ENCODE measurements around the gene PKDCC.
"Not testable (repeated sequence)": the region's sequence is repeated elsewhere in the genome, so short reads cannot be mapped to it uniquely, and the experiment has no call there.

PKDCC gene

DNA sequence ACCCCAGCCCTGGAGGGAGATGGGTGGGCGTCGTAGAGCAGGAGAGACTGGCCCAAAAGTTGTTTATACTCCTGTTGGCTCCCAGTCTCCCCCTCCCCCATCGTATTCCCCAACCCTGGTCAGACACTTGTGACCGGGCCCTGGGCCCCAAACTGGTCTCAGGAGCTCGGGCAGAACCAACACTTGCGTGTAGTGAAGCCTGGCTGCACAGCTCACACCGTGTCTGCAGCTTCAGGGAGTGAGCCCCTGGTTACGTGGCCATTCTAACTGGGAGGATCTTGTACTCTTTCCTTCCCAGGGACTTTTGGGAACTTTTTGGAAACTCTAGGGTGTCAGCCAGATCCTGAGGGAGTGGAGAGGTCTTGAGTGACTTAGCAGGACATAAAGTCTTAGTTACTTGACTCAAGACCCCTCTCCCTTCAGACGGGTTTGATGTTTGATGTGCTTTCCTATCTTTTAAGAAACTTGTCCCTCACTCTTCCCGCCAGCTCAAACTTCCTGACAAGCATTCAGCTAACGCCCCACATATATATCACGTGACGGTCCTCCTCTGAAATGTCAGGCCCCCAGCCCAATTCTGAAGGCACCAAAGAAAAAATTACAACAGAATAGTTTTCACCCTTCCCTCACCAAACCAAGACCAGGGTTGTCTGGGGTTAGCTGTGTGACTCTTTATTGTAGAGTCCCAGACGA is 2.3 kb downstream of the PKDCC start:
- DNase-seq, result no peak

DNA sequence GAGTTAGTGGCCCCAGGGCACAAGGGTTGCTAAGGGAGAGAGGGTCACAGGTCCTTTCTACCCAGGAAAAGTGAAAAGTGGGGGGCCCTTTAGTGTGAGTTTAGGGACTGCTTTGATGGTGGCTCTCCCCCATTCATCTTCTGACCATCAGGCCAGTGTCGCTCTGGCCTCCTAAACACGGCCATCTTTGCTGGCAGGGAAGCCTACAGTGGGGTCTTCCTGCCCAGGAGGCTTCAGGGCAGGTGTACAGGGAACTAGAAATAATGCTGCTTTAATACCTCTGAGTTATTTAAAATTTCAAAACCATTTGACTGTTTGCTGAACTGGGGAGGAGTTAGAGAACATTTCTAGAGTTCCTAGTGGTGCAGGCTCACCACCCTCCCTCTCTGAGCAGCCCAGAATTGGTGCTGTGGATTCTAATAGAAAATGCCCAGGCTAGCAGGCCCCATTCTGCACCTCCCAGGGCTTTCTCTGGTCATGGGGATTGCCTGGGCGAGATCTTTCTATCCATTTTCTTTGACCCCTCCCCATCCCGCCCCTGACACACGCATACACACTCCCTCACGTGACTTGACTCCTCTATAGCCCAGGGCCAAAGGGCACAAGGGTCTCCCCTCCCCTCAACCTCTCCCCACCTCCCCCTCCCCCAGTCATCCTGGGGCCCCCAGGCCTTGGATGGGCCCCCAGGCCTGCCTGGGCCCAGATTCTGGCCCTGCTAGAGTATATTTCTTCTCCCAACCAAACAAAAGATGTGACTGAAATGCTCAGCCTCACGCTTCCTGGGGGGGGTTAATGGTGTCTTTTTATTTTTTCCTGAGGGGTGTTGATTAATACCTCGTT is 3.1 kb downstream of the PKDCC start:
- DNase-seq, result no peak

DNA sequence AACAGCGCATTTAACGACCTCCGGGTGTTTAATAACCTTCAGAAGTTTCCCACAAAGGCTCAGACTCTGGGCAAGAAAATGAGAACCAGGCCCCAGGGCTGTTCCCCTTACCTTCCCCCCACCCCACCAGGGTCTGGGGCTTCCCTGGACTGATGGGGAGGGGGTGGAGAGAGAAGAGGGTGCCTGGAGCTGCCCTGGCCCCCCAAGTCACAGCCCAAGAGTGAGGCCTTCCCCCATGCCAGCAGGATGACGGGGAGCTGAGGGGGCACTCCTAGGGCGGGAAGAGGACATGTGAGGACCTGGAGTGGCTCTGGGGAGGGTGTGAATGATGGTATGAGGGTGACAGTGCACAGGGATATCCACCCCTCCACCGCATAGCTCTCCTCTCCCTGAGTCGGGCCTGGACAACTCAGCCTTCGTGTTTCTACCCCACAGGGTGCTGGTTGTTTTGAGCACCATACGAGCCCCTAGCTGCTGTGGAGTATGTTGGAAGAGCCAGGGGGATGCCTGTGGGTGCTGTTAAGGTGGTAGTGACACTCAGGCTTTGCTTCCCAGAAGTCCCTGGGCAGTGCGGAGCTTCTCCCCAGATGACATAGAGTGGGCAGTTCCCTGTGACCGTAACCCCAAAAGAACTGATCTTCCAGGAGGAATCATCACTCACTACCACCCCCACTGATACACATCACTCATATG is 3.9 kb downstream of the PKDCC start:
- DNase-seq, result no peak

DNA sequence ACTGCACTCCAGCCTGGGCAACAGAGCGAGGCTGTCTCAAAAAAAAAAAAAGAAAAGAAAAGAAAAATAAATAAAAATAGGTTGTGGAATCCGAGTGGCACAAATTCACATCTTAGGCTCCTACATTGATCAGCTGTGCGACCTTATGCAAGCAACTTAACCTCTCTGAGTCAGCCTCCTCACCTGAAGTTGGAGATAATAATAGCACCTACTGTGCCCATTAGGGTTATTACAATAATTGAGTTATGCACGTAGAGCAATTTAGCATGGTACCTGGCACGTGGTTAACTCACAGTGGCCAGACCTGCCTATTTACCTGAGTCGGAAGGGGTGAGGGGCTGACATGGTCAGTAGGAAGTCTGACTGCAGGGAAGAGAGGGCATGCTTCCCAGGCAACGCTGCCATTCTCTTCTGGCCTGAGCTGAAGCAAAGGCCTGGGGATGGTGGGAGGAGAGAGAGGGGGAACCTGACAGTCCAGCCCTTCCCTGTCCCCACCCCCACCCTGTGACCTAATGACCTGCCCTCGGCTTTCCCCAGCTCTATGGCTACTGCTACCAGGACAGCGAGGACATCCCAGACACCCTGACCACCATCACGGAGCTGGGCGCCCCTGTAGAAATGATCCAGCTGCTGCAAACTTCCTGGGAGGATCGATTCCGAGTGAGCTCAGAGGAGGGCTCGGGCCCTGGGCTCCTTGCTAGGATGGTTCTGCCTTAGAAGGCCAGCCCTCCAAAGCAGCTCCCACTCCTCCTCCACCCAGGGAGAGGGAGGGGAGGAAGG is 5.1 kb downstream of the PKDCC start:
- no peak for DNase-seq

DNA sequence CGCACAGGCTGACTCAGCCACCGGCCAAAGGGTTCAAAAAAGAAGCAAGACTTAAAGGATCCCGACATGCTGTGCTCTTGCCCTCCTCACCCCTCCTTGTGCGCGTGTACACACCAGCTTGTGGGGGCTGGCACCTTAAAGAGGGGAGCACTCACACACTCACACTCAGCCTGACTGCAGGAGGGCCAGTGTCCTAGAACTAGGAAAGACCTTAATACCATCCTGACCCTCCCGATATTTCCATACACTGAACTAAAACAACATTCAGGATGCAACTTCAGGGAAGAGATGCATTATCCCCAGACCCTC is 5.6 kb downstream of the PKDCC start:
- no peak for DNase-seq

DNA sequence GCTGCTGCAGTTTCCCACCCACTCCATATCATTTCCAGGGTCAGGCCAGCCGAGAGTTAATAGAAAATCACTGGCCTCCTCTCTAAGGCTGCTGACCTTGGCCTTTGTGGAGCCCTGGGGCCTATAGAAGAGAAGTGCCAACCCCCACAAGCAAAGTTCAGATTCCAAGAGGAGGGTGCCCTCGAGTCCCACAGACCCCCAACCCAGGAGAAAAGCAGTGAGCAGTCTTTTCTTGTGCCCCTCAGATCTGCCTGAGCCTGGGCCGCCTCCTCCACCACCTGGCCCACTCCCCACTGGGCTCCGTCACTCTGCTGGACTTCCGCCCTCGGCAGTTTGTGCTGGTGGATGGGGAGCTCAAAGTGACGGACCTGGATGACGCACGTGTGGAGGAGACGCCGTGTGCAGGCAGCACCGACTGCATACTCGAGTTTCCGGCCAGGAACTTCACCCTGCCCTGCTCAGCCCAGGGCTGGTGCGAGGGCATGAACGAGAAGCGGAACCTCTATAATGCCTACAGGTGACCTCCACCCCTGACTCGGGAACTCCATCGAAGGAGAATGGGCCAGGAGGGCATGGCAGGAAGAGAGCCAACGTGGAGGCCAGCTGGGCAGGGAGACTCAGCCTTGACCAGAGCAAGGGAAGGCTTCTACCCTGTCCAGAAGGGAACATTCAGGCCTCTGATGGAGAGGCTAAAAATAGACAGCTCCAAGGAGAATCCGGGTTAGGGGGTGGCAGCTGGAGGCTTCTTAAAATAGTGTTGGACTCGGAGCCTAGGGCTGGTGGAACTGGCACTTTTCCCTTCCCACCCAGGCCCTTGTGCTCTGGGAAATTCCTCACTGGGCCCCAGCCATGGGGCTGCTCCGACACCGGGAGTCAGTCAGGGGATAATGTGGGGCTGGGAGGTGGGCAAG is 6.2 kb downstream of the PKDCC start:
- no peak for DNase-seq

DNA sequence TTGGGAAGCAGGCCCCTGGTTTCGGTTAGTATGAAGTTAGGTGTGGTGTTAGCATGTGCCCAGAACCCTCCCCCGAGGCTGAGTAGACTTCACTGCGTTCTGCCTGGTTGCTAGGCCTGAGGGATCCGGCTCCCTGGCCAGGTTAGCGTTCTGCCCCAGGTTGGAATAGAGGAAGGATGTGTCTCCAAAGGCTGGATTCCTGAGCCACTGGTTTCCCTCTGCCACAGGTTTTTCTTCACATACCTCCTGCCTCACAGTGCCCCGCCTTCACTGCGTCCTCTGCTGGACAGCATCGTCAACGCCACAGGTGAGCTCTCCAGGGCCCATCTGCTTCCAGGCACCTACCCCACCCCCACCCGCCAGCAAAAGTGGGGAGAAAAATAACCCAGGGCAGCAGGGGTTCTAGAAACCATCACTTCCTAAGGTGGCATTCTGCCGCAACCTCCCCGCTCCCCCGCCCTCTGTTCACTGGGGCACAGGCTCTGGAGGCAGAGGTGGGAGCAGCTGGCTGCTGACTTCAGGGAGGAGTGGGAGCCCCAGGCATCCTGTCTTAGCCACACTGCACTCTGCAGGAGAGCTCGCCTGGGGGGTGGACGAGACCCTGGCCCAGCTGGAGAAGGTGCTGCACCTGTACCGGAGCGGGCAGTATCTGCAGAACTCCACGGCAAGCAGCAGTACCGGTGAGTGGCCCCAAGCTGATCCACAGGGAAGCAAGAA is 7.1 kb downstream of the PKDCC start:
- DNase-seq, result no peak

DNA sequence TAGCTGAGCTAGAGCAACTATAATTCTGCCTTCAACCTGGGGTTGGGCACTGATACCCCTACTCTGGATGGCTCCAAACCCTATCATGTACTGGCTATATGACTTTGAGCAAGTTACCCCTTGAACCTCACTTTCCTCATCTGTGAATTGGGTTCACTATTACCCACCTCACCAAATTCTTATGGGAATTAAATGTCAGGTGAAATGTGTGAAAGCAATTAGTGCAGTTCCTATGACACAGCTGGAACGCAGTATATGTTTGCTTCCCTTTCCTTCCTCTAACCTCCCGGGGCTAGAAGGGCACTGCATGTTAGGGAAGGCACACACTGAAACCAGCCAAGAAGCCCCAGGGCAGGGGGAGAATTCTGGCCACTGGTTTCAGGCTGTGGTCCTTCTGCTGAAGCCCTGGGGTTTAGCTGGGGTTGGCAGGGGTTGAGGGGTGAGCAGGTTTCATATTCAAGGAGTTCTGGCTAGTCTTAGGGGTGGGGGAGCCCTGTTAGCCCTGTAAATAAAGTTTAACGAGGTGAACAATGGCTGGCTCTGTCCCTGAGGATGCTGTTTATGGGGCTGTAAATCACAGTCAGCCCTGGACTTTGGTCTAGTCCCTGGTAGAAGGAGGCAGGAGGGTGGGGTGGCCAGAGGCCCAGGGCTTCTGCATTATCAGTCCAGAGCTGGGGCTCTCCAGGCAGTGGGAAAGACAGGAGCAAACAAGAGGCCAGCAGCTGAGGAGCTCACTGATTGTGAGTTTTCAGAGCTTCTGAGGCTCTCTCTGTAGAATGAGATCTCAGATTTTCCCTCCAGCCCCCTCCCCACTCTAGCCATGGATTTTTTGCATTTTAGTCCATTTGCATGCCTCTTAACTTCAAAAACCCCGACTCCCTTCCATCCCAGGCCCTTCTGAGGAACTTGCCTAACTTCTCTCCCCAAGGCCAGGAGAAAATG is 8.0 kb downstream of the PKDCC start:
- no peak for DNase-seq

DNA sequence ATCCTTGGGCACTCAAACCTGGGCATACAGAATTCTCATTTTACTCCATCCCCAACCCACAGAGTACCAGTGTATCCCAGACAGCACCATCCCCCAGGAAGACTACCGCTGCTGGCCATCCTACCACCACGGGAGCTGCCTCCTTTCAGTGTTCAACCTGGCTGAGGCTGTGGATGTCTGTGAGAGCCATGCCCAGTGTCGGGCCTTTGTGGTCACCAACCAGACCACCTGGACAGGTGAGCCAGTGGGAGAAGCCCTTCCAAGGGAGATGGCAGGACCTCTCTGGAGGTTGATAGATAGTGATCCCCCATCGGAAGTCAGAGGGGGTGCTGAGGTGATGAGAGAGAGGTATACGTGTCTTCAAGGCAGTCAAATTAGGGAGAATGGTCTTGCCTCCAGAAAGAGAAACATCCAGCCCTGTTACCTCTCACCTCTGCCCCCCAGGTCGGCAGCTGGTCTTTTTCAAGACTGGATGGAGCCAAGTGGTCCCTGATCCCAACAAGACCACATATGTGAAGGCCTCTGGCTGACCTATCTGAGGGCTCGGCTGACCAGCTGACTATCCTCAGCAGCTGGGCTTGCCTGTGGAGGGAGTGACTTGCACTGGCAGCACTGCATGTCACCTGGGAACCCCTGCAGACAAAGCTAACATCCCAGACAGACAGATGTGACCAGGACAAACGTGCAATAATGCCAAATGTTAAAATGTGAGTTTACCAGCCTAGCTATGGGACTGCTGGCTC is 9.5 kb downstream of the PKDCC start:
- no peak for DNase-seq

DNA sequence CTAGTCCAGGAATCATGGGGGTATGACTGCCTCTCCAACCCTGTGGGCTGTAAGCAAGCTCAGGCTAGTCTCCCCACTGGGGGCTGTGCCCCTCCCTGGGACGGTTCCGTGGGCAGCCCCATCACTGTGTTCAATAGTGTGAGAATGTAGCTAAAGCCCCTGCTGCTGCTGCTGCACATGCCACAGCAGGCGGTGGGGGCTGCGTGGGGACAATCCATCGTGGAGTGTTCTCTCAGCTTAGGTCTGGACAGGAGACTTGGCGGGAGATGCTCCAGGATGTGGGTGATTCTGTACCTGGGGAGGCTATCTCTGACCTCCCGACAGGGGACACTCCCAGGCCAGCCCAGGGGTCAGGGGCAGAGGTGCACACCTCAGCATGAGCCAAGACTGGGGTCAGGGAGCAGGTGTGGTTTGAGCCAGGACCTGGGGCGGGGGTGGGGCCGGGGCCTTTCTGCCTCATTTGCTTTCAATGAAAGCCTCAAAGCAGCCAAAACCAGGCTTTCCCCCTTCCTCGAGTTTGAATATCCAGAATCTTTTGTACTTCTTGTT is 10.2 kb downstream of the PKDCC start:
- DNase-seq, result no peak

DNA sequence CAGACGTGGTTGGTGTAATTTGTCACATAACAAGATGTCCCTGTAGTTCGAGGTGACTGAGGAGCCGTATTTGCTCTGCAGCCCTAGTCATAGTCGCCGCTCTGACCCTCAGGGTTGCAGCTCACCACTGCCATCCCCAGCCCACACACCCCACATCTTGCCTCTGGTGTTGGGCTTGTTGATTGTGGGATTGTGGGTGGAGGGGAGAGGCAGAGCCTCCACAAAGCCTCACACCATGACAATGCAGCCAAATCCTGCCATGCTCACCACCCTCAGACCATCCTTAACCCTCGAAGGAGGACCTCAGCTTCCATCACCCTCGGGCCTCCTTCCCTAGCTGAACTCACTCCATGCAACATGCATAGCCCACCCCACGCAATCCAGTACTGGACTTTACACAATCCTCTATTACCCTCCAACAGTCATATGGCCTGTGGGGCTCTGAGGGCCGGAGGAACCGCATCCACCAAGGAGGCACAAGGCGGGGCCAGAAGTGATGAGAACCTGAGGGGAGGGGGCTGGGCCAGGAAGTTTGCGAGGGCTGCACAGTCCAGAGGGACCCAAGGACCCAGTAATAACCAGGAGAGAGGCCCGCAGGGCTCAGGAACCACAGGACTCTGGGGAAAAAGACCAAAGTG is 11.6 kb downstream of the PKDCC start:
- DNase-seq, result no peak

DNA sequence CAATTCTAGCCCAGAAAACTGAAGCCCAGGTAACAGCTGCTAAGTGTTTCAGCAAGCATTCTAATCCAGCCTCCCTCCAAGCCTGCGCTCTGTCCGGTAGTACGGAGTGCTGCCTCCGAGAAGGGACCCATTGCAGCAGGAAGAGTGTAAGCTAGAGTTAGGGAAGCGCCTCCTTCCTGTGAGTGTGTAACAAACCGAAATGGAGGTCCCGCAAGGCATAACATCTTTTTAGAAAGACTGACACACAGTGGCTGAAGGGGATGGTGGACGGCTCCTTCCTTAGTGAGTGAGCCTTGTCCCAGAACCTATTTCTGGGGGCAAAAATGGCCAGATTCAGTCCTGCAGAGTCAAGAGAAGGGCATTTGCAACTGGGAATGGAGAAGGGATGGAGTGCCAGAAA is 12.2 kb downstream of the PKDCC start:
- DNase-seq, result peak; percentile 25

DNA sequence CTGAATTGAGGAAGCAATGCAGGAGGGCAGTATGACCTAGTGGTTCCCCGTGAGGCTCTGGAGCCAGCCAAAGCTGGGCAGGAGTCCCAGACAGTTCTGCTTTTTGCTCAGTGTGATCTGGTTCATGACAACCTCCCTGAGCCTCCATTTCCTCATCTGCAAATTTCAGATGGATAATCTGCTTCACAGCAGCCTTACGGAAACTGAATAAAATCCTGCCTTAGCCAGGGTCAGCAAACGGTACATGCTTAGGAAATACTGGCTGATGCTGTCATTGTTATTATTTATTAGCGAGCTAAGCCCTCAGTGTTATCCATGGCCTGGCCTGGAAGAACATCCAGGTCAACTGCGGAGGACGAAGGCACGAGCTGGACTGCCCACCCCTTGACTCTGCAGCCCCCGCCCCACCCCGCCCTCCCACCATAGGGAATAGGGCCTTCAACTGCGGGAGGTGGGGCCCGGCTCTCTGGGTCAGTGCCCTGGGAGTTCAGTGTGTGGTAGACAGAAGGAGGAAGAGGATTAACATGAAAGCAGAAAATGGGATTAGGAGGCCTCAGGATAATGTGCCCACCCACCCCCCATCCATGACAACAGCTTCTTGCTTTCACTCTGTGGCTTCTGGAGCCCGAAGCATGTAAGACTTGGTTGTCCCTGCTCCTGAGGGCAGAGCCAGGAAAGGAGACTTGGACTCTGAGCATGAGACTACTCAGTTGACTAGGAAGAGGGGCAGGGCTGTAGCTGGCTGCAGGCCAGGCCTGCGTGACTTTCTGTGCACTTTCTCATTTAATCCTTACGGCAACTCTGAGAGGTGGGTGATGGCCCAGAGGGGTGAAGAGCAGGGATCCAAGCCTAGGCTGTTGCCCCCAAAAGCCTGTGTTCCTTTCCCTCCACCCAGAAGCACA is 13.1 kb downstream of the PKDCC start:
- DNase-seq, result peak; percentile 60

DNA sequence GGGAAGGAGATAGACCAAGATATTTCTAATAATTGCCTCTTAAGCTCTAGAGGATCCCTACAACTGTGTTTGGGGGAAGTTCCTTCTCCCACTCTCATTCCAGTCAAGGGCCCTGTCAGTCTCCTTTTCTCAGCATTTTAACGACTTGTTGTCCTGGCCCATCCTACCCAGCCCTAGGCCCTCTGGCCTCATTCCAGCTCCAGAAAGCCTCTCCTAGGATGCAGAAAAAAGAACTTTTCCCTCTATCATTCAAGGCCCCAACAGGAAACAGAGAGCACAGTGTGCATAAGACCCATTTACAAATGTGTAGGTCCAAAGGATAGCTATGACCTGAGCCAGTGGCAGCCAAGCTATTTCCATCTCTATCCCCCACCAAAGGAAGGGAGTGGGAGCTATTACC is 14.0 kb downstream of the PKDCC start:
- DNase-seq, result no peak

DNA sequence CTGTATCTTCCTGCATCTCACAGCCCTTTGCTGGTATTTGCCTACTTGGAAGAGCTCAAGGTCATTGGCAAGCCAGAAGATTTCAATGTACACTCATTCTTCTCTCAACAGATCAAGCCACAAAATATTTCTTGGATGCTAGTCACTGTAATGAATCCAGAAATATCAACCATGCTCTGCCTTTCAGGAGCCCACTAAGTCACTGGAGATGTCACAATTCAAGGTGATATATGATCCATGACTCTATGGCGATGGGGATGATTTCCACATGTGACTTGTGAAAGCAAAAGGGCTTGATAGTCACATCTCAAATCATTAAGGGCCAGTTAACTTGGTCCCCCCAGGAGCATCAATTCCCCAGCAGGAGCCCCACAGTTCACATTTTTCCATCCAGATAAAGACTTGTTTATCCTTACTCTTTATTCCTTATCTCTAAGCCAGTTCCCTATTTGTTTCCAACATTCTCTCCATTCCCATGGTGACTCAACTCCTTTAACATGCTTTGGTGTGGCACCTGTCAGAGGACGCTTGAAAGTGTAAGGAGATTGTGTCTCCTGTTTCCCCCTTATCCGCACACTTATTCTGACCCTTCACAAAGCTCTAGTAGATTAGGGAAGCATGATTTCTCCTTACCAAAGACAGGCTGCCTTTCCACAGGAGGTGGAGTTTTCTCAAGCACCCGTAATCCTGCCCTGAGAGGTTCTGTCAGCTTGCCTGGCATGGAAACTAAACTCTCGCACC is 15.8 kb downstream of the PKDCC start:
- DNase-seq, result no peak

DNA sequence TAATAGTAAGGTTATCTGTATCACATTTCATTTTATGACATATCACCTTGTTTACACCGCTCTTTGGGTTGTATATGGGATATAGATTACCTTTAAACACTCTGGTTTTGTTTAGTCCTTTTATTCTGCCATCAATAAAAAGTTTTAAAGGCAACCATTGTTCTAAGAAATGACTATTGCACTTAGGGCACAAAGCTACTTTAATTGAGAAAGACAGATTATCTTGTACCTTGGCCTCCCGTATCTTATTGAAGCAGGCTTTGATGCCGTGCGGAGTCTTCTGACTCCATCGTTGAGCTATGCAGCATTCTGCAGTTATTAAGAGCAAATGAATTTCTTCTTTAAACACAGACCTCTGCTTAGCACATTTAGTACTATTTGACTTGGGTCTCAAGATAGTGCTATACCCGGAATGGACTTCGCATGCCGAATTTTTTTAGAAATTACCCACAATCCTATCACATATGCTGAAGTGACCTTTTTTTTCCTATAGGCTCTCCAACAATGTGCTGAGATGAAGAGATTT is 16.7 kb downstream of the PKDCC start:
- no peak for DNase-seq

DNA sequence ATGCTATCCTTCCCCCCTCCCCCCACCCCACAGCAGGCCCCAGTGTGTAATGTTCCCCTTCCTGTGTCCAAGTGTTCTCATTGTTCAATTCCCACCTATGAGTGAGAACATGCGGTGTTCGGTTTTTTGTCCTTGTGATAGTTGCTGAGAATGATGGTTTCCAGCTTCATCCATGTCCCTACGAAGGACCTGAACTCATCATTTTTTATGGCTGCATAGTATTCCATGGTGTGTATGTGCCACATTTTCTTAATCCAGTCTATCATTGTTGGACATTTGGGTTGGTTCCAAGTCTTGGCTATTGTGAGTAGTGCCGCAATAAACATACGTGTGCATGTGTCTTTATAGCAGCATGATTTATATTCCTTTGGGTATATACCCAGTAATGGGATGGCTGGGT is 17.9 kb downstream of the PKDCC start:
- DNase-seq, result not testable (repeated sequence)

All from GDM1 (cell line).